ENCODE measurements around the gene RAD51B. TPM values are rescaled to one million over a fixed set of nuclear protein-coding genes. Genes with fewer than 3 reads are reported as not detected.

Gene RAD51B
- total RNA-seq, 2 donors from 2014 or later, result 31.1 to 67.3 TPM

DNA sequence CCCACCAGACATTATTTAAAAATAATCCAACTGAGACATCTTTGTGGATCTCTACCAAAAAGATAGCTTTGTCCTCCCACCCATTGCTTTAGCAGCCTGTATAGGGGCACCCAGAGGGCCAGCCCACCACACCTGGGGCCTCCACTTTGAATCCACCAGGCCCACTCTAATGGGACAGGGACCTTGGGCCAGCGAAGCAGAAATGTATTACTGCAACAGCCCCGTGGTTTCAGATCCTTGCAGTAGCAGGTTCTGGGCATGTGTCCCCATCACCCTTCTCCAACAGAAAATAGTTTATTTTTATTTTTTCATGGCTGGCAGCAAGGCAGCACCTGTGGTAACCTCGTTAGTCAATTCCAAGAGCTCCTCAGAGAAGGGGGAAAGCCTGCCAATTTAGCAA is 754.9 kb downstream of the RAD51B start:
- DNase-seq (ENCODE audit: low spot score) (no peak), ATAC-seq (no peak)
- Mint-ChIP-seq H3K4me3 (no peak overlapping the region), H3K9me3 (no peaks in the 10 kb centered on the region), H3K27me3 (no peaks in the 10 kb centered on the region), H3K4me1 (ENCODE audit: low read depth in 2 of 2) (peaks cover 0 to 5% of the 10 kb centered on the region in 2 donors), H3K36me3 (no peaks in the 10 kb centered on the region), H3K27ac (no peak overlapping the region)

DNA sequence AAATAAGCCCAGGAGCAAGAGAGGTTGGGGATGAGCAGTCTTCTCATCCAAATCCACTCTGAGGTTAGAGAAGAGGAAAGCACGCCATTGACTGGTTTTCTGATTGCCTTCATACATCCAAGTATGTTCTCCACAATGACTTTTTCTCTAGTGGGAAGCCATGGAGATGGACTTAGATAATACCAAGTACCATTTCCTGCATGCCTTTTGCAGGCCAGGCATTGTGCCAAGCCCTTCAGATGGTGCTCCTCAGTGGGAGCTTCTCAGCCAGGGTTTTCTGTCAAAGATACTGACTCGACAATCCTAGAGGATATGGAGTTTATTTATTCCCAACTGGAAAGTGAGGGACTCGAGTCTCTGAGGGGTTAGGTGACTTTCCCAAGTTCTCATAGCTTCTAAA is 755.3 kb downstream of the RAD51B start:
- no peak overlapping the region for H3K4me3 Mint-ChIP-seq
- no peaks in the 10 kb centered on the region for H3K36me3 Mint-ChIP-seq
- no peak overlapping the region for H3K27ac Mint-ChIP-seq
- no peaks in the 10 kb centered on the region for H3K9me3 Mint-ChIP-seq
- H3K27me3 Mint-ChIP-seq, result no peaks in the 10 kb centered on the region
- DNase-seq (ENCODE audit: low spot score) (no peak), ATAC-seq (no peak)
- peaks cover 0 to 5% of the 10 kb centered on the region in 2 donors for H3K4me1 Mint-ChIP-seq (ENCODE audit: low read depth in 2 of 2)

DNA sequence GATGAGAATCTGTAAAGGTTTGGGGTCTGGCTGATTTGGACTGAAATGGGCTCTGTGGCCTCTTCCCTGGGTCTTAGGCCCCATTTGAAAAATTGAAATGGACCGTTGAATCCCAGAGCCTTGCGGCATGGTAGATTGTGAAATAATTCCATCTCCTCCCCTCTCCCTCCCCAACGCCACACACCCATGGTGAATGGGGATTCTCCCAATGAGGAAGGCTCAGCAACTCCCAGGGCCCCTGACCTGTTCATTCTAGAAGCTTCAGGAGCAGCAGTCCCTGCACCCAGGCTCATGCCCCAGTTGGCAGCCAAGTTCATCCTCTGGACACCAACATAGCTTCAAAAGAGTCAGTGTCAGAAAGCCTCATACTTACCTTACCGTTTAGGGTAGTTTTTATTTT is 755.8 kb downstream of the RAD51B start:
- peaks cover 0 to 5% of the 10 kb centered on the region in 2 donors for H3K4me1 Mint-ChIP-seq (ENCODE audit: low read depth in 2 of 2)
- H3K4me3 Mint-ChIP-seq, result no peak overlapping the region
- no peak overlapping the region for H3K27ac Mint-ChIP-seq
- H3K9me3 Mint-ChIP-seq, result no peaks in the 10 kb centered on the region
- ATAC-seq (no peak), DNase-seq (ENCODE audit: low spot score) (no peak)
- no peaks in the 10 kb centered on the region for H3K36me3 Mint-ChIP-seq
- no peaks in the 10 kb centered on the region for H3K27me3 Mint-ChIP-seq

DNA sequence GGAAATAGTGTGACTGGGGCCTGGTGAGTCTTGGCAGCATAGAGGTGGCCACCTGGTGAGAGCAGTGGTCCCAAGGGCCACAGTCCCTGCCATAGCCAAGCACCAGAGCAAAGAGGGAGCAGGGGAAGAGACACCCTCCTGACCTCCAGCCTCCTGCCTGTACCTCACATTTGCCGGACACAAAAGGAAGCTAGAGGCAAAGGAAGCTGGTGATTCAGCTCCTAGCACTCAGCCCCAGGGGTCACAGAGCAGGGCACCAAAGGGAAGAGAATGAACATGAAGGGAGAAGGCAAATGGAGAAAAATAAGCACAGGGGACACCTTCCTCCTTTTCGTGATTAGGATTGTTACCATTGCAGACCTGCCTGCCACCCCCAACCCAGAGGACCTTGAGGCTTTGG is 756.5 kb downstream of the RAD51B start:
- DNase-seq (ENCODE audit: low spot score) (no peak), ATAC-seq (no peak)
- no peaks in the 10 kb centered on the region for H3K27me3 Mint-ChIP-seq
- H3K4me3 Mint-ChIP-seq, result no peak overlapping the region
- H3K4me1 Mint-ChIP-seq (ENCODE audit: low read depth in 2 of 2), result peaks cover 0 to 5% of the 10 kb centered on the region in 2 donors
- H3K27ac Mint-ChIP-seq, result no peak overlapping the region
- H3K9me3 Mint-ChIP-seq, result no peaks in the 10 kb centered on the region
- H3K36me3 Mint-ChIP-seq, result no peaks in the 10 kb centered on the region

DNA sequence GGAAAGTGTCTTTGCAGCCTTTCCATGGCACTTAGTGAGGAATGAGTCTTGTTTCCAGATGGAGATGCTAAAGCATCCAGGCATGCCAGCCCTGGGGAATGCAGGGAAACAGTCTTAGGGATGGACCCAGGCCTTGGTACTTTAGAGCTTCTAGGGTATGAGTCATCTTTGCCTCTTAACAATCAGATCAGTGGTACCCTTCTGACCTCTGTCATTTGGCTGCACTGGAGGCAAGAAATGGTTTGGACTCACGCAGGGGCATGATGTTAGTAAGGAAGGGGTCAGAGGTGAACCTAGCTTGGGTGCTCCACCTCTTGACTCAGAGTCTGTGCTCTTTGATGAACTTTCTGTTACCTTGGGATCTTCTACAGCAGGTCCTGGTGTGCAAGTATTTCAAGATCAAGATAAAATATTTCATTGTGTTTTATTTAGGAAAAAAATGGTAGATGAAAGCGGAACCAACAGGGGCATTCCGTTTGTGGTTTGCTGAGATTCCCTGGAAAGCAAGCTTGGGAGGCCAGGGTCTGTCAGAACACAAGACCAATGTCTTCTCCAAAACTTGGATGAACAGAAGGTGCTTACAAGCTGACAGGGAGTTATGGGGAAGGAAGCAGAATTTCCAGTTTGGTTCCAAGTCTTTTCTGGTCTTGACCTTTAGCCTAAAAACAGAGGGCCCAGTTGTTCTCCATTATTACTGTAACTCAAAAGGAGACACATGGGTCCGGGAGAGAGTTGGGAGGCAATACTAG is 757.1 kb downstream of the RAD51B start:
- no peak for ATAC-seq
- H3K27ac Mint-ChIP-seq, result no peak overlapping the region
- H3K4me1 Mint-ChIP-seq (ENCODE audit: low read depth in 2 of 2), result peaks cover 0 to 5% of the 10 kb centered on the region in 2 donors
- no peak for DNase-seq (ENCODE audit: low spot score)
- H3K36me3 Mint-ChIP-seq, result no peaks in the 10 kb centered on the region
- H3K4me3 Mint-ChIP-seq, result no peak overlapping the region
- H3K27me3 Mint-ChIP-seq, result no peaks in the 10 kb centered on the region
- no peaks in the 10 kb centered on the region for H3K9me3 Mint-ChIP-seq

GRCh38 chr14:68577802-68578541 is 758.4 kb downstream of the RAD51B start:
- Mint-ChIP-seq H3K4me1 (ENCODE audit: low read depth in 2 of 2) (peaks cover 0 to 5% of the 10 kb centered on the region in 2 donors), H3K27me3 (no peaks in the 10 kb centered on the region), H3K9me3 (peaks cover 2% of the 10 kb centered on the region), H3K4me3 (no peak overlapping the region), H3K36me3 (no peaks in the 10 kb centered on the region), H3K27ac (peak overlapping the region in 1 of 2 donors; percentile 46)
- no peak for DNase-seq (ENCODE audit: low spot score)
- no peak for ATAC-seq

GRCh38 chr14:68578597-68578996 is 759.0 kb downstream of the RAD51B start:
- peaks cover 2% of the 10 kb centered on the region for H3K9me3 Mint-ChIP-seq
- DNase-seq (ENCODE audit: low spot score), result no peak
- H3K27me3 Mint-ChIP-seq, result no peaks in the 10 kb centered on the region
- H3K36me3 Mint-ChIP-seq, result no peaks in the 10 kb centered on the region
- H3K27ac Mint-ChIP-seq, result no peak overlapping the region
- no peak overlapping the region for H3K4me3 Mint-ChIP-seq
- peaks cover 0 to 5% of the 10 kb centered on the region in 2 donors for H3K4me1 Mint-ChIP-seq (ENCODE audit: low read depth in 2 of 2)
- no peak for ATAC-seq

GRCh38 chr14:68580096-68580645 is 760.6 kb downstream of the RAD51B start:
- Mint-ChIP-seq H3K27ac (no peak overlapping the region), H3K4me3 (no peak overlapping the region), H3K36me3 (no peaks in the 10 kb centered on the region), H3K27me3 (no peaks in the 10 kb centered on the region), H3K4me1 (ENCODE audit: low read depth in 2 of 2) (peaks cover 0 to 5% of the 10 kb centered on the region in 2 donors), H3K9me3 (peaks cover 2% of the 10 kb centered on the region)
- no peak for ATAC-seq
- no peak for DNase-seq (ENCODE audit: low spot score)

DNA sequence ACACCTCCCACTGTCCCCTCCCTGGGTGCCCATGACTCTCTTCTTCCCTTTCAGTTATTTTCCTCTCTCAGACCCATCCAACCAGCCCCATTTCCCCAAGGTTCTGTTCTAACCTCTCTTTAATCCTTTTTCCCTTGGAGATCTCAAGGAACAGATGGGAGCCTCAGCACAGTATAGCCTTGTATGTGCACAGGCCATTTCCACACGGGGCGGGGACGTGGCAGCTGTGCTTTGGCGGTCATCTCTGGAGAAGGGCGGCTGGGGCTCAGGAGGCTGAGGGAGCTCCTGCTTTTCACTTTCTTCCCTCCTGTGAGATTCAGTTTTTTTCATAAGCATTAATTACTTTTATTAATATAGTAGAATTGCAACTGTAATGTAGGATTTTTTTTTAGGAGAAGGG is 761.1 kb downstream of the RAD51B start:
- Mint-ChIP-seq H3K27ac (no peak overlapping the region), H3K9me3 (peaks cover 2% of the 10 kb centered on the region)

GRCh38 chr14:68583548-68584280 is 764.1 kb downstream of the RAD51B start:
- no peaks in the 10 kb centered on the region for H3K27me3 Mint-ChIP-seq
- no peak overlapping the region for H3K27ac Mint-ChIP-seq
- no peaks in the 10 kb centered on the region for H3K36me3 Mint-ChIP-seq
- ATAC-seq (peak in 1 of 2 donors; percentile 13), DNase-seq (ENCODE audit: low spot score) (no peak)
- H3K9me3 Mint-ChIP-seq, result peaks cover 2% of the 10 kb centered on the region
- H3K4me1 Mint-ChIP-seq (ENCODE audit: low read depth in 2 of 2), result no peaks in the 10 kb centered on the region
- H3K4me3 Mint-ChIP-seq, result no peak overlapping the region

More for the DNA sequence above, 761.1 kb downstream of the RAD51B start:
- Mint-ChIP-seq H3K4me3 (no peak overlapping the region), H3K4me1 (ENCODE audit: low read depth in 2 of 2) (peaks cover 0 to 5% of the 10 kb centered on the region in 2 donors), H3K27me3 (no peaks in the 10 kb centered on the region), H3K36me3 (no peaks in the 10 kb centered on the region)
- DNase-seq (ENCODE audit: low spot score), result no peak
- no peak for ATAC-seq

DNA sequence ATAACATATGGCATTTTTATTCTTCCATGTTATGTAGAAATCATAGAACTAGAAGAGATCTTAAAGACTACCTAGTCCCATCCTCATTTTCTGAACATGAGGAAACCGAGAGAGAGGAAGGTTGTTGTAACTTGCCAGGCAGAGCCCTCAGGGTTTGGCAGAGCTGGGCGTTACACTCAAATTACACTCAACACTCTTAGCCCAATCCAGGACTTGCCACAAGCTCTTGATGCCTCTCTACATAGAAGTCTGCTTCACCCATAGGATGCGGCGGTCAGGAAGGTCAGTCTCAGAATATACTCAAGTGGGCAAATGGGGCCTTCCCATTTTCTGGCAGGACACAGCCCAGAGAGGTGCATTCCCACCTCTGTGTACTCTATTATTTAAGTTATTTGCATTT is 765.2 kb downstream of the RAD51B start:
- Mint-ChIP-seq H3K36me3 (no peaks in the 10 kb centered on the region), H3K4me1 (ENCODE audit: low read depth in 2 of 2) (peaks cover 0 to 2% of the 10 kb centered on the region in 2 donors), H3K27me3 (no peaks in the 10 kb centered on the region), H3K4me3 (no peak overlapping the region), H3K27ac (no peak overlapping the region), H3K9me3 (peaks cover 2% of the 10 kb centered on the region)
- ATAC-seq (no peak), DNase-seq (ENCODE audit: low spot score) (no peak)

GRCh38 chr14:68585690-68586089 is 766.1 kb downstream of the RAD51B start:
- Mint-ChIP-seq H3K27ac (peak overlapping the region in 1 of 2 donors; percentile 29), H3K9me3 (peaks cover 2% of the 10 kb centered on the region), H3K4me3 (no peak overlapping the region), H3K36me3 (no peaks in the 10 kb centered on the region), H3K27me3 (no peaks in the 10 kb centered on the region), H3K4me1 (ENCODE audit: low read depth in 2 of 2) (peaks cover 0 to 4% of the 10 kb centered on the region in 2 donors)
- no peak for DNase-seq (ENCODE audit: low spot score)
- no peak for ATAC-seq

DNA sequence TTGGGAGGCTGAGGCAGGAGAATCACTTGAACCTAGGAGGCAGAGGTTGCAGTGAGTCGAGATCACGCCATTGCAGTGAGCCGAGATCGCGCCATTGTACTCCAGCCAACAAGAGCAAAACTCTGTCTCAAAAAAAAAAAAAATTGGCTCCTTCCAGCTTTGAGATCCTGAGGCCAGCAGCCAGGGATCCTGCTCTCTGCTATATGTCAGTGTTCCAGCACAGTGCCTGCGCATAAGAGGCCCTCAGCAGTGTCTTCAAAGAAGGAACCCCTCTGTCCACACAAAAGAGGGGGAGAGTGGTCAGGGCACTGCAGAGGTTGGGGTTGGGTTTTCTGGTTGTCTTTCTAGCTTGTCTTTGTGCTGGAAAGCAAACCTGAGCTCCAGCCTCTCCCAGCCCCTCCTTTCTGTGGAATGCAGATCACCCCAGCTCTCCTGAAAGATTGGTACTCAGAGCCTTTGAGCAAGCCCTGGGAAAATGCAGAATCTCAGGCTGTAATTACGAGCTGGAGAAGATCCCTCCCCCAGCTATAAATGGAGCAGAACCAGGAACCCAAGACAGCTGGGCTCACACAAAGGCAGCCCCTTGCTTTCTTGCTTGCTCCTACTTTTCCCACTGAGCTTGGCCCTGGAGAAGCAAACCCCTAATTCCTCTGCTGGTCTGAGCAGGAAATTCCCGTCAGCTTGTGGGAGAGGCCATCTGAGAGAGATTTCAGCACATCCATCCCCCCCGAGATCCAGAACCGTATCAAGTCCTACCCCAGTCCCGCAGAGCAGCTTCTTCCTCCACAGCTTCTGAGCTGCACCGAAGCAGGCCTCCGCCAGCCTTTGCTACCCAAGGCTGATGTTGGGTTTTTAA is 767.5 kb downstream of the RAD51B start:
- no peak overlapping the region for H3K4me3 Mint-ChIP-seq
- peaks cover 2% of the 10 kb centered on the region for H3K9me3 Mint-ChIP-seq
- H3K27me3 Mint-ChIP-seq, result no peaks in the 10 kb centered on the region
- ATAC-seq, result no peak
- peaks cover 0 to 4% of the 10 kb centered on the region in 2 donors for H3K4me1 Mint-ChIP-seq (ENCODE audit: low read depth in 2 of 2)
- no peak overlapping the region for H3K27ac Mint-ChIP-seq
- no peaks in the 10 kb centered on the region for H3K36me3 Mint-ChIP-seq
- DNase-seq (ENCODE audit: low spot score), result no peak
